Measurements from ENCODE around the gene BCR. TPM values are rescaled to one million over a fixed set of nuclear protein-coding genes. Genes with fewer than 3 reads are reported as not detected.

Gene BCR
- total and polyA plus RNA-seq, 2 donors (not counting 1 experiment from before 2014, with no cell fraction given), result 15.7 to 66.6 TPM

DNA sequence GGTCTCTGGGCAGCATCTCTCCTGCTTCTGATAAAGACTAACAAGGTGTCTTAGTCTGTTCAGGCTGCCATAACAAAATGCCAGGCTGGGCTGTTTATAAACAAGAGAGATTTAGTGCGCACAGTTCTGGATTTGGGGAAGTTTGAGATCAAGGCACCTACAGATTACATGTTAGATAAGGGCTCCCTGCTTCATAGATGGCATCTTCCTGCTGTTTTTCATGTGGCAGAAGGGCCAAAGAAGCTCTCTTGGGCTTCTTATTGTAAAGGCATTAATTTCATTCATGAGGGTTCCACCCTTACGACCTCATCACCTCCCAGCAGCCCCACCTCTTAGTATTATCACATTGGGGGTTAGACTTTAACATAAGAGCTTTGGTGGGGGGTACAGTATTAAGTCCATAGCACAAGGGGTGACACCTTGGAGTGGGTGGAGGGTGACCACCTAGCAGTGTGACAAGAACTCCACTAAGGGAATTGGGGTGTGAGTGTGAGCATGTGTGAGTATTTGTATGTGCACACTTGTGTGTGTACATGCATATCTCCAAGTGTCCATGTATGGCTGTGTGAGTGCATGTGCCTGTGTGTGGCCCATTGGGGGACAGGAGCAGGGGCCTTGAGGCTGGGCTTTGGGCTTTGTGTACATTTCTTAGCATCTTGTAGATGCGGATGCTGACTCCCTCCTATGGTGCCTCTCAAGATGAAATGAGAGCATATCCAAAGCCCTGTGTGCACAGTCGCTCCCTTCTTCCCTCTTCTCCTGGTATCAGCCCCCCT is 42.7 kb downstream of the BCR start:
- DNase-seq (ENCODE audit: low read depth in 2 of 2), result no peak
- H3K4me2 ChIP-seq (ENCODE audit: extremely low read depth, insufficient read depth, low read length), result no peak overlapping the region
- H4K20me1 ChIP-seq (ENCODE audit: control insufficient read depth, extremely low read depth, insufficient read depth, low read length), result no peaks in the 10 kb centered on the region
- H3K27ac ChIP-seq (ENCODE audit: insufficient read depth, low read length), result no peak overlapping the region
- H3K79me2 ChIP-seq (ENCODE audit: control insufficient read depth, insufficient read depth, low read length), result peaks cover 14% of the 10 kb centered on the region
- no peaks in the 10 kb centered on the region for H3K36me3 ChIP-seq (ENCODE audit: control insufficient read depth, insufficient read depth, low read length)
- no peak overlapping the region for H3K9ac ChIP-seq (ENCODE audit: insufficient read depth, low read length)
- H3K4me3 ChIP-seq (replicated peaks in 1 of 4; ENCODE audit: control extremely low read depth in 1 of 4, insufficient read depth in 1 of 4, low read depth in 3 of 4, low read length in 4 of 4), result no peak overlapping the region
- TF ChIP-seq EZH2 (IDR thresholded peaks at IDR 0.05; ENCODE audit: low read length, missing control alignments), result no peak
- TF ChIP-seq, protein P1, sequence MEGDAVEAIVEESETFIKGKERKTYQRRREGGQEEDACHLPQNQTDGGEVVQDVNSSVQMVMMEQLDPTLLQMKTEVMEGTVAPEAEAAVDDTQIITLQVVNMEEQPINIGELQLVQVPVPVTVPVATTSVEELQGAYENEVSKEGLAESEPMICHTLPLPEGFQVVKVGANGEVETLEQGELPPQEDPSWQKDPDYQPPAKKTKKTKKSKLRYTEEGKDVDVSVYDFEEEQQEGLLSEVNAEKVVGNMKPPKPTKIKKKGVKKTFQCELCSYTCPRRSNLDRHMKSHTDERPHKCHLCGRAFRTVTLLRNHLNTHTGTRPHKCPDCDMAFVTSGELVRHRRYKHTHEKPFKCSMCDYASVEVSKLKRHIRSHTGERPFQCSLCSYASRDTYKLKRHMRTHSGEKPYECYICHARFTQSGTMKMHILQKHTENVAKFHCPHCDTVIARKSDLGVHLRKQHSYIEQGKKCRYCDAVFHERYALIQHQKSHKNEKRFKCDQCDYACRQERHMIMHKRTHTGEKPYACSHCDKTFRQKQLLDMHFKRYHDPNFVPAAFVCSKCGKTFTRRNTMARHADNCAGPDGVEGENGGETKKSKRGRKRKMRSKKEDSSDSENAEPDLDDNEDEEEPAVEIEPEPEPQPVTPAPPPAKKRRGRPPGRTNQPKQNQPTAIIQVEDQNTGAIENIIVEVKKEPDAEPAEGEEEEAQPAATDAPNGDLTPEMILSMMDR (conservative IDR thresholded peaks at IDR 0.05 in 1 of 2, IDR thresholded peaks at IDR 0.05 in 1 of 2; ENCODE audit: low read depth in 1 of 2, low read length in 2 of 2), result no peak
- no peaks in the 10 kb centered on the region for H3K27me3 ChIP-seq (ENCODE audit: control insufficient read depth, insufficient read depth, low read length)
- no peaks in the 10 kb centered on the region for H3K9me3 ChIP-seq (ENCODE audit: control insufficient read depth, insufficient read depth, low read depth, low read length)
- H2AFZ ChIP-seq (ENCODE audit: low read length), result no peak overlapping the region
- H3K4me1 ChIP-seq (ENCODE audit: control insufficient read depth, extremely low read depth, insufficient read depth, low read length), result peaks cover 29% of the 10 kb centered on the region

DNA sequence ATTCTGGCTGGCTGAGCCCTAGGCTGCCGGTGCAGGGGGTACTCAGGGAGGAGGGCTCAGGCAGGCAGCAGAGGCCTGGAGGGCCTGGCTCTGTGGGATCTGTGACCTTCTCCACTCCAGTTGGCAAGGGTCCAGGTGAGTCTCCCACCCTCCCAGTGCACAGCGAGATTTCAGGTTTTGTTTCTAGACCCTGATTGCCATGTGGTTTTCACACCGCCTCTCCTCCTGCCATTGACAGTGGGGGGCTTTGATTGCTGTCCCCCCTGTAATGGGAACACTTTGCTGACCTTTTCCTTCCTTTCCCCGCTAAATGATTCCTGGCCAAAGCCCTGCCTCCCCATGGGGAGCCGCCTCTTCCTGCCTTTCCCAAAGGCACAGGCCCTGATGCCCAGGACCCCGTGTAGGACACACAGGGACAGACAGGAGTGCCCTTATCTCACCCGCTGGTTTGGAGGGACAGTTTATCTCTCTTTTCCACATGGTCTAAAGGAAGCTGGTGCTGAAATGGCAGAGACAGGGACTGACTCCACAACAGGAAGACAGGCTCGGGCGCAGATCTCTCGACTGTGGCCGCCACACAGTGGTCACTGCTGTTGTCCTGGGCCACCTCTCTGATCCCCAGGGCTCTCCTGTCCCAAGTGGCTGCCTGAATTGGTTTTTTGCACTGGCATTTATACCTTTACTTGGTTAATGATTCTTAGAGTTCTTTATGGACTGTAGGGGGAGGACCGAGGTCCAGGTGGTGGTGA is 43.4 kb downstream of the BCR start:
- no peak for DNase-seq (ENCODE audit: low read depth in 2 of 2)
- H4K20me1 ChIP-seq (ENCODE audit: control insufficient read depth, extremely low read depth, insufficient read depth, low read length), result no peaks in the 10 kb centered on the region
- H3K9ac ChIP-seq (ENCODE audit: insufficient read depth, low read length), result no peak overlapping the region
- H2AFZ ChIP-seq (ENCODE audit: low read length), result no peak overlapping the region
- no peaks in the 10 kb centered on the region for H3K9me3 ChIP-seq (ENCODE audit: control insufficient read depth, insufficient read depth, low read depth, low read length)
- H3K4me2 ChIP-seq (ENCODE audit: extremely low read depth, insufficient read depth, low read length), result no peak overlapping the region
- H3K4me3 ChIP-seq (replicated peaks in 1 of 4; ENCODE audit: control extremely low read depth in 1 of 4, insufficient read depth in 1 of 4, low read depth in 3 of 4, low read length in 4 of 4), result no peak overlapping the region
- H3K79me2 ChIP-seq (ENCODE audit: control insufficient read depth, insufficient read depth, low read length), result peaks cover 10% of the 10 kb centered on the region
- TF ChIP-seq, protein P1 (conservative IDR thresholded peaks at IDR 0.05 in 1 of 2, IDR thresholded peaks at IDR 0.05 in 1 of 2; ENCODE audit: low read depth in 1 of 2, low read length in 2 of 2), result no peak
- no peak for TF ChIP-seq EZH2 (IDR thresholded peaks at IDR 0.05; ENCODE audit: low read length, missing control alignments)
- no peak overlapping the region for H3K27ac ChIP-seq (ENCODE audit: insufficient read depth, low read length)
- no peaks in the 10 kb centered on the region for H3K27me3 ChIP-seq (ENCODE audit: control insufficient read depth, insufficient read depth, low read length)
- H3K36me3 ChIP-seq (ENCODE audit: control insufficient read depth, insufficient read depth, low read length), result no peaks in the 10 kb centered on the region
- H3K4me1 ChIP-seq (ENCODE audit: control insufficient read depth, extremely low read depth, insufficient read depth, low read length), result peaks cover 24% of the 10 kb centered on the region

DNA sequence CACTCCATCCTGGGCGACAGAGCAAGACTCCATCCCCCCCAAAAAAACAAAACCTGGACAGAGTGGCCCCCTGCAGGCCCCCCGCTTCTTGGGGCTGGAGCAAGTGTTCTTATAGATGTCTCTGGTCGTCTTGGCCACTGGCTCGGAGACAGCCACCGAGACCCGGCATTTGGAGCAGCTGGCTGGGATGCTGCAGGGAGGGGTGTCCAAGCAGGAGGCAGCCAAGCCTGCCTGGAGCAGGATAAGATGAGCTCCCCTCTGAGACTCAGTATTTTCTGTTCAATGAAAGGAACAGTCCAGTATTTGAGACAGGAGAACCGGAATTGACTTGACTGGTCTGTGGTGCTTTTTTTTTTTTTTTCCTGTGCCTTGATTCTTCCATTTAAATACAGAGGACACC is 44.5 kb downstream of the BCR start:
- Histone ChIP-seq H2AFZ (ENCODE audit: low read length) (no peak overlapping the region), H3K36me3 (ENCODE audit: control insufficient read depth, insufficient read depth, low read length) (no peaks in the 10 kb centered on the region), H3K27me3 (ENCODE audit: control insufficient read depth, insufficient read depth, low read length) (no peaks in the 10 kb centered on the region), H3K9ac (ENCODE audit: insufficient read depth, low read length) (no peak overlapping the region), H3K4me1 (ENCODE audit: control insufficient read depth, extremely low read depth, insufficient read depth, low read length) (peaks cover 15% of the 10 kb centered on the region), H4K20me1 (ENCODE audit: control insufficient read depth, extremely low read depth, insufficient read depth, low read length) (no peaks in the 10 kb centered on the region), H3K27ac (ENCODE audit: insufficient read depth, low read length) (no peak overlapping the region), H3K4me3 (replicated peaks in 1 of 4; ENCODE audit: control extremely low read depth in 1 of 4, insufficient read depth in 1 of 4, low read depth in 3 of 4, low read length in 4 of 4) (no peak overlapping the region), H3K79me2 (ENCODE audit: control insufficient read depth, insufficient read depth, low read length) (peaks cover 7% of the 10 kb centered on the region), H3K4me2 (ENCODE audit: extremely low read depth, insufficient read depth, low read length) (no peak overlapping the region), H3K9me3 (ENCODE audit: control insufficient read depth, insufficient read depth, low read depth, low read length) (no peaks in the 10 kb centered on the region)
- TF ChIP-seq, protein P1 (conservative IDR thresholded peaks at IDR 0.05 in 1 of 2, IDR thresholded peaks at IDR 0.05 in 1 of 2; ENCODE audit: low read depth in 1 of 2, low read length in 2 of 2), result no peak
- no peak for TF ChIP-seq EZH2 (IDR thresholded peaks at IDR 0.05; ENCODE audit: low read length, missing control alignments)
- no peak for DNase-seq (ENCODE audit: low read depth in 2 of 2)
